Adrenal gland (tissue), 5 donors: ENCODE data around the gene ACD.

Experiments
- POLR2A ChIP-seq, 2 donors: fragments of 450-650 bp; IDR thresholded peaks; one replicate each; pipeline ENCODE4 v1.6.1; 2017; ENCODE audit warnings: antibody characterized with exemption in 2 of 2, mild to moderate bottlenecking in 2 of 2, moderate library complexity in 1 of 2
- TF ChIP-seq, protein P1 (sequence below), 6 experiments: fragments of 450-650 bp in 4 of 6; fragments of 200-600 bp in 2 of 6; sonication (generic) in 1 of 6; IDR thresholded peaks; 1 replicate in 5 of 6; 2 replicates in 1 of 6; pipeline versions ENCODE4 v1.5.1 to v1.8.0; 2016 to 2021; ENCODE audit warnings: antibody characterized with exemption in 6 of 6, mild to moderate bottlenecking in 2 of 6, moderate library complexity in 1 of 6
- donor health status: DM: no; HTN: no; CAD: no.

DNA sequence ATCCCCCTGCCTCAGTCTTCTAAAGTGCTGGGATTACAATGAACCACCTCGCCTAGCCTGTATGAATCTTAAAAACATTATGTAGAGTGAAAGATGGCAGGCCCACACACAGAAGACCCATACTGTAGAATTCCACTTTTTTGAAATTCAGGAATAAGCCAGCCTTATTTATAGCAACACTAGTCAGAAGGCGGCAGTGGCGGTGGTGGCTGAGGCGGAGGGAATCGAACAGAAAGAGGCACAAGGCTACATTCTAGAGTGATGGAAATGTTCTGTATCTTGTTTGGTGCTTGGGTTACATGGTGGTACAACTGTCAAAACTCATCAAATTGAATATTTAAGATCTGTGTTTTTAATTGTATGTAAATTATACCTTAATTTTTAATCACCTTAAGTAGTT, 47.7 kb upstream of the ACD start:
- no peak for TF ChIP-seq POLR2A (IDR thresholded peaks at IDR 0.05)
- TF ChIP-seq, protein P1, sequence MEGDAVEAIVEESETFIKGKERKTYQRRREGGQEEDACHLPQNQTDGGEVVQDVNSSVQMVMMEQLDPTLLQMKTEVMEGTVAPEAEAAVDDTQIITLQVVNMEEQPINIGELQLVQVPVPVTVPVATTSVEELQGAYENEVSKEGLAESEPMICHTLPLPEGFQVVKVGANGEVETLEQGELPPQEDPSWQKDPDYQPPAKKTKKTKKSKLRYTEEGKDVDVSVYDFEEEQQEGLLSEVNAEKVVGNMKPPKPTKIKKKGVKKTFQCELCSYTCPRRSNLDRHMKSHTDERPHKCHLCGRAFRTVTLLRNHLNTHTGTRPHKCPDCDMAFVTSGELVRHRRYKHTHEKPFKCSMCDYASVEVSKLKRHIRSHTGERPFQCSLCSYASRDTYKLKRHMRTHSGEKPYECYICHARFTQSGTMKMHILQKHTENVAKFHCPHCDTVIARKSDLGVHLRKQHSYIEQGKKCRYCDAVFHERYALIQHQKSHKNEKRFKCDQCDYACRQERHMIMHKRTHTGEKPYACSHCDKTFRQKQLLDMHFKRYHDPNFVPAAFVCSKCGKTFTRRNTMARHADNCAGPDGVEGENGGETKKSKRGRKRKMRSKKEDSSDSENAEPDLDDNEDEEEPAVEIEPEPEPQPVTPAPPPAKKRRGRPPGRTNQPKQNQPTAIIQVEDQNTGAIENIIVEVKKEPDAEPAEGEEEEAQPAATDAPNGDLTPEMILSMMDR (IDR thresholded peaks at IDR 0.05), result no peak
